Measurements from ENCODE around the gene KIAA0319L. TPM values are rescaled to one million over a fixed set of nuclear protein-coding genes. Genes with fewer than 3 reads are reported as not detected.
"Not testable (repeated sequence)": the region's sequence is repeated elsewhere in the genome, so short reads cannot be mapped to it uniquely, and the experiment has no call there.

KIAA0319L gene
- total RNA-seq, 1 donor from 2014 or later: 58.3 TPM

- no peaks in the 10 kb centered on the region for H3K79me2 ChIP-seq (ENCODE audit: low read depth)
- H3K27me3 Mint-ChIP-seq (ENCODE audit: insufficient read depth, low read depth): no peaks in the 10 kb centered on the region
- no peak overlapping the region for H3K27ac ChIP-seq
- peaks cover 3% of the 10 kb centered on the region for H3K9me3 Mint-ChIP-seq
- H3K4me1 ChIP-seq: no peaks in the 10 kb centered on the region
- H3K27me3 ChIP-seq: no peaks in the 10 kb centered on the region
- H3K9me3 ChIP-seq (ENCODE audit: low read depth): no peaks in the 10 kb centered on the region
- no peak overlapping the region for H3K4me3 ChIP-seq
- no peak for DNase-seq (ENCODE audit: low spot score)
- peaks cover 13% of the 10 kb centered on the region for H3K36me3 Mint-ChIP-seq
- no peak overlapping the region for H3K4me3 Mint-ChIP-seq
- H3F3A ChIP-seq (ENCODE audit: low read depth): no peaks in the 10 kb centered on the region
- H3K9ac ChIP-seq: no peak overlapping the region
- no peaks in the 10 kb centered on the region for H3K4me1 Mint-ChIP-seq
- no peak overlapping the region for H2AFZ ChIP-seq (replicated peaks)
- H3K27ac Mint-ChIP-seq: no peak overlapping the region
- H3K36me3 ChIP-seq: no peaks in the 10 kb centered on the region
- no peaks in the 10 kb centered on the region for H4K20me1 ChIP-seq (ENCODE audit: low read depth)
- TF ChIP-seq EZH2 (IDR thresholded peaks at IDR 0.05): no peak
- no peak for TF ChIP-seq CTCF (IDR thresholded peaks at IDR 0.05)
- no peak for TF ChIP-seq EZH2phosphoT487 (IDR thresholded peaks at IDR 0.05)
- no peak overlapping the region for H3K4me2 ChIP-seq
Observed at GRCh38 chr1:35481229-35481628, 76.0 kb downstream of the KIAA0319L start.

GRCh38 chr1:35477870-35478269 lies 79.3 kb downstream of the KIAA0319L start:
- Mint-ChIP-seq H3K4me1 (no peaks in the 10 kb centered on the region), H3K9me3 (peaks cover 3% of the 10 kb centered on the region), H3K4me3 (no peak overlapping the region), H3K27ac (no peak overlapping the region), H3K36me3 (peaks cover 16% of the 10 kb centered on the region), H3K27me3 (ENCODE audit: insufficient read depth, low read depth) (no peaks in the 10 kb centered on the region)
- no peaks in the 10 kb centered on the region for H3K4me1 ChIP-seq
- H3K4me3 ChIP-seq: no peak overlapping the region
- no peak overlapping the region for H3K9ac ChIP-seq
- no peaks in the 10 kb centered on the region for H3K27me3 ChIP-seq
- DNase-seq (ENCODE audit: low spot score): no peak
- no peaks in the 10 kb centered on the region for H3F3A ChIP-seq (ENCODE audit: low read depth)
- H3K4me2 ChIP-seq: no peak overlapping the region
- no peaks in the 10 kb centered on the region for H3K9me3 ChIP-seq (ENCODE audit: low read depth)
- TF ChIP-seq EZH2 (IDR thresholded peaks at IDR 0.05) (no peak), EZH2phosphoT487 (IDR thresholded peaks at IDR 0.05) (no peak)
- no peak overlapping the region for H2AFZ ChIP-seq (replicated peaks)
- peaks cover 5% of the 10 kb centered on the region for H3K36me3 ChIP-seq
- H3K79me2 ChIP-seq (ENCODE audit: low read depth): no peaks in the 10 kb centered on the region
- no peak overlapping the region for H3K27ac ChIP-seq
- no peaks in the 10 kb centered on the region for H4K20me1 ChIP-seq (ENCODE audit: low read depth)

GRCh38 chr1:35475856-35476674 lies 81.1 kb downstream of the KIAA0319L start:
- TF ChIP-seq EZH2 (IDR thresholded peaks at IDR 0.05) (no peak), CTCF (IDR thresholded peaks at IDR 0.05) (no peak), EZH2phosphoT487 (IDR thresholded peaks at IDR 0.05) (no peak)
- no peaks in the 10 kb centered on the region for H3K27me3 ChIP-seq

GRCh38 chr1:35475356-35475755 lies 81.8 kb downstream of the KIAA0319L start:
- peaks cover 17% of the 10 kb centered on the region for H3K4me1 ChIP-seq
- H3K27me3 Mint-ChIP-seq (ENCODE audit: insufficient read depth, low read depth): no peaks in the 10 kb centered on the region
- H3K4me3 Mint-ChIP-seq: no peak overlapping the region
- H3K27ac Mint-ChIP-seq: no peak overlapping the region
- H3F3A ChIP-seq (ENCODE audit: low read depth): peaks cover 7% of the 10 kb centered on the region
- no peak overlapping the region for H3K4me3 ChIP-seq
- H3K79me2 ChIP-seq (ENCODE audit: low read depth): no peaks in the 10 kb centered on the region
- no peak for DNase-seq (ENCODE audit: low spot score)
- no peaks in the 10 kb centered on the region for H4K20me1 ChIP-seq (ENCODE audit: low read depth)
- H3K36me3 Mint-ChIP-seq: peaks cover 18% of the 10 kb centered on the region
- no peak overlapping the region for H3K9ac ChIP-seq
- TF ChIP-seq EZH2 (IDR thresholded peaks at IDR 0.05) (no peak), CTCF (IDR thresholded peaks at IDR 0.05) (no peak), EZH2phosphoT487 (IDR thresholded peaks at IDR 0.05) (no peak)
- peaks cover 9% of the 10 kb centered on the region for H3K4me1 Mint-ChIP-seq
- no peak overlapping the region for H3K27ac ChIP-seq
- no peak overlapping the region for H2AFZ ChIP-seq (replicated peaks)
- H3K9me3 ChIP-seq (ENCODE audit: low read depth): no peaks in the 10 kb centered on the region
- H3K4me2 ChIP-seq: no peak overlapping the region
- no peaks in the 10 kb centered on the region for H3K9me3 Mint-ChIP-seq
- H3K36me3 ChIP-seq: peaks cover 5% of the 10 kb centered on the region
- H3K27me3 ChIP-seq: no peaks in the 10 kb centered on the region

More at GRCh38 chr1:35475856-35476674, 81.1 kb downstream of the KIAA0319L start:
- Histone ChIP-seq H3K9me3 (ENCODE audit: low read depth) (no peaks in the 10 kb centered on the region), H3K4me1 (peaks cover 11% of the 10 kb centered on the region), H3K36me3 (peaks cover 5% of the 10 kb centered on the region), H3K27ac (no peak overlapping the region), H3K4me2 (no peak overlapping the region), H3F3A (ENCODE audit: low read depth) (peaks cover 4% of the 10 kb centered on the region), H3K4me3 (no peak overlapping the region), H2AFZ (replicated peaks) (no peak overlapping the region), H4K20me1 (ENCODE audit: low read depth) (no peaks in the 10 kb centered on the region), H3K9ac (no peak overlapping the region), H3K79me2 (ENCODE audit: low read depth) (no peaks in the 10 kb centered on the region)
- DNase-seq (ENCODE audit: low spot score): no peak
- H3K27me3 Mint-ChIP-seq (ENCODE audit: insufficient read depth, low read depth): no peaks in the 10 kb centered on the region
- H3K4me1 Mint-ChIP-seq: peaks cover 5% of the 10 kb centered on the region
- H3K4me3 Mint-ChIP-seq: no peak overlapping the region
- no peaks in the 10 kb centered on the region for H3K9me3 Mint-ChIP-seq
- H3K36me3 Mint-ChIP-seq: peaks cover 16% of the 10 kb centered on the region
- no peak overlapping the region for H3K27ac Mint-ChIP-seq

GRCh38 chr1:35473216-35473615 lies 84.0 kb downstream of the KIAA0319L start:
- H3K36me3 ChIP-seq; H4K20me1 ChIP-seq (ENCODE audit: low read depth); H3K4me3 Mint-ChIP-seq; H3K9me3 ChIP-seq (ENCODE audit: low read depth); H3K27ac Mint-ChIP-seq; H3K4me3 ChIP-seq; H3K4me2 ChIP-seq; H3K79me2 ChIP-seq (ENCODE audit: low read depth); DNase-seq (ENCODE audit: low spot score); H3K4me1 Mint-ChIP-seq; H2AFZ ChIP-seq (replicated peaks); H3K9ac ChIP-seq; H3K27me3 ChIP-seq; H3K27me3 Mint-ChIP-seq (ENCODE audit: insufficient read depth, low read depth); H3K9me3 Mint-ChIP-seq; H3F3A ChIP-seq (ENCODE audit: low read depth); H3K27ac ChIP-seq: not testable (repeated sequence)
- H3K4me1 ChIP-seq: peaks cover 17% of the 10 kb centered on the region
- peaks cover 26% of the 10 kb centered on the region for H3K36me3 Mint-ChIP-seq

Data from neural progenitor cell (in vitro differentiated cells).